HepG2 (cell line): ENCODE results near the gene UBAC2. TPM values are rescaled to one million over a fixed set of nuclear protein-coding genes. Genes with fewer than 3 reads are reported as not detected.

Source experiments
- ATF2 ChIP-seq: sonication (generic); formaldehyde crosslinking; IDR thresholded peaks from 2 replicates; pipeline ENCODE4 v1.4.0; 2020; ENCODE audit warnings: missing genetic modification reagents
- GATAD1 ChIP-seq: IDR thresholded peaks from 2 replicates; pipeline ENCODE4 v1.6.1; 2016; ENCODE audit warnings: missing genetic modification reagents, missing compliant biosample characterization
- HNF1A ChIP-seq, 2 experiments: sonication (generic) in 1 of 2; formaldehyde crosslinking in 1 of 2; IDR thresholded peaks; 2 replicates each; pipeline versions ENCODE4 v1.4.0 to v1.6.1; 2016 to 2020; ENCODE audit warnings: borderline replicate concordance in 1 of 2, low read depth in 1 of 2, mild to moderate bottlenecking in 1 of 2, missing genetic modification reagents in 1 of 2
- HOXA5 ChIP-seq: sonication (generic); formaldehyde crosslinking; IDR thresholded peaks from 2 replicates; pipeline ENCODE4 v1.4.0; 2020; ENCODE audit warnings: missing genetic modification reagents
- KLF16 ChIP-seq, 2 experiments: sonication (generic) in 1 of 2; formaldehyde crosslinking in 1 of 2; IDR thresholded peaks; 2 replicates each; pipeline versions ENCODE4 v1.6.1 to v1.8.0; 2016 to 2023; ENCODE audit warnings: missing genetic modification reagents in 2 of 2, missing compliant biosample characterization in 1 of 2
- MXI1 ChIP-seq: IDR thresholded peaks from 3 replicates; pipeline ENCODE4 v1.6.1; 2012; ENCODE audit warnings: low read depth, low read length, inconsistent platforms, borderline replicate concordance
- NCOA2 ChIP-seq: sonication (generic); formaldehyde crosslinking; IDR thresholded peaks from 2 replicates; pipeline ENCODE4 v1.8.0; 2022; ENCODE audit warnings: inconsistent platforms
- NFIB ChIP-seq: sonication (generic); formaldehyde crosslinking; IDR thresholded peaks from 2 replicates; pipeline ENCODE4 v1.9.0; 2021; ENCODE audit warnings: missing genetic modification reagents, mild to moderate bottlenecking, borderline replicate concordance
- PREB ChIP-seq: sonication (generic); formaldehyde crosslinking; IDR thresholded peaks from 2 replicates; pipeline ENCODE4 v1.4.0; 2020; ENCODE audit warnings: missing genetic modification reagents
- RARG ChIP-seq: sonication (generic); formaldehyde crosslinking; IDR thresholded peaks from 2 replicates; pipeline ENCODE4 v1.4.0; 2020; ENCODE audit warnings: low read depth, mild to moderate bottlenecking, missing genetic modification reagents
- RXRB ChIP-seq: IDR thresholded peaks from 2 replicates; pipeline ENCODE4 v1.6.1; 2016; ENCODE audit warnings: borderline replicate concordance, missing genetic modification reagents, missing compliant biosample characterization
- SRY ChIP-seq: sonication (generic); formaldehyde crosslinking; IDR thresholded peaks from 2 replicates; pipeline ENCODE4 v1.8.0; 2022; ENCODE audit warnings: mild to moderate bottlenecking, missing genetic modification reagents
- ZKSCAN1 ChIP-seq: fragments of 150-350 bp; IDR thresholded peaks from 2 replicates; pipeline ENCODE4 v1.6.1; 2014; ENCODE audit warnings: low read length
- ZNF207 ChIP-seq: fragments of 450-650 bp; IDR thresholded peaks from 2 replicates; pipeline ENCODE4 v1.6.1; 2016; ENCODE audit warnings: antibody characterized with exemption, borderline replicate concordance
- ZNF225 ChIP-seq: sonication (generic); formaldehyde crosslinking; IDR thresholded peaks from 2 replicates; pipeline ENCODE4 v1.4.0; 2020; ENCODE audit warnings: mild to moderate bottlenecking, missing genetic modification reagents
- ZNF317 ChIP-seq: sonication (generic); formaldehyde crosslinking; IDR thresholded peaks from 2 replicates; pipeline ENCODE4 v1.5.0; 2020; ENCODE audit warnings: mild to moderate bottlenecking, missing genetic modification reagents
- ZNF552 ChIP-seq: sonication (generic); formaldehyde crosslinking; IDR thresholded peaks from 2 replicates; pipeline ENCODE4 v1.9.0; 2022; ENCODE audit warnings: missing genetic modification reagents, mild to moderate bottlenecking, borderline replicate concordance
- polyA plus RNA-seq, 8 experiments: library from polyadenylated mRNA; depleted of rRNA in 3 of 8; stranded (reverse) in 7 of 8; unstranded in 1 of 8; fragments of >200 nt; fragmentation: Illumina TruSeq in 4 of 8; extraction: Trizol in 4 of 8; gene quantifications; 2 replicates each; pipeline versions ENCODE4 v1.2.1 to v1.2.3, GENCODE V29; 2011 to 2016; ENCODE audit warnings: low read depth in 4 of 8, missing spikeins in 1 of 8, mixed read lengths in 1 of 8; ENCODE audit not compliant: insufficient read depth in 1 of 8
- total RNA-seq, 5 experiments: library from RNA; depleted of rRNA; stranded (reverse); fragments of >200 nt; fragmentation: Illumina TruSeq; extraction: Trizol; gene quantifications; 2 replicates each; pipeline ENCODE4 v1.2.3, GENCODE V29; 2016; ENCODE audit warnings: low read depth in 1 of 5
- TF ChIP-seq, protein P1 (sequence below): sonication (generic); formaldehyde crosslinking; IDR thresholded peaks from 2 replicates; pipeline ENCODE4 v1.9.0; 2021; ENCODE audit warnings: missing genetic modification reagents, borderline replicate concordance
- TF ChIP-seq, protein P2 (sequence below): sonication (generic); formaldehyde crosslinking; IDR thresholded peaks from 2 replicates; pipeline ENCODE4 v1.5.1; 2020; ENCODE audit warnings: mild to moderate bottlenecking, moderate library complexity, missing genetic modification reagents

UBAC2 gene
- total and polyA plus RNA-seq, 2 of the 13 experiments (the other 11 are each of a cell fraction or from before 2014, with no cell fraction given) = 61.3 to 80.8 TPM

- TF ChIP-seq, protein P1, sequence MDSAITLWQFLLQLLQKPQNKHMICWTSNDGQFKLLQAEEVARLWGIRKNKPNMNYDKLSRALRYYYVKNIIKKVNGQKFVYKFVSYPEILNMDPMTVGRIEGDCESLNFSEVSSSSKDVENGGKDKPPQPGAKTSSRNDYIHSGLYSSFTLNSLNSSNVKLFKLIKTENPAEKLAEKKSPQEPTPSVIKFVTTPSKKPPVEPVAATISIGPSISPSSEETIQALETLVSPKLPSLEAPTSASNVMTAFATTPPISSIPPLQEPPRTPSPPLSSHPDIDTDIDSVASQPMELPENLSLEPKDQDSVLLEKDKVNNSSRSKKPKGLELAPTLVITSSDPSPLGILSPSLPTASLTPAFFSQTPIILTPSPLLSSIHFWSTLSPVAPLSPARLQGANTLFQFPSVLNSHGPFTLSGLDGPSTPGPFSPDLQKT (CRISPR knock-in tag) = no peak
- TF ChIP-seq PREB (CRISPR knock-in tag) = no peak
- TF ChIP-seq, protein P2, sequence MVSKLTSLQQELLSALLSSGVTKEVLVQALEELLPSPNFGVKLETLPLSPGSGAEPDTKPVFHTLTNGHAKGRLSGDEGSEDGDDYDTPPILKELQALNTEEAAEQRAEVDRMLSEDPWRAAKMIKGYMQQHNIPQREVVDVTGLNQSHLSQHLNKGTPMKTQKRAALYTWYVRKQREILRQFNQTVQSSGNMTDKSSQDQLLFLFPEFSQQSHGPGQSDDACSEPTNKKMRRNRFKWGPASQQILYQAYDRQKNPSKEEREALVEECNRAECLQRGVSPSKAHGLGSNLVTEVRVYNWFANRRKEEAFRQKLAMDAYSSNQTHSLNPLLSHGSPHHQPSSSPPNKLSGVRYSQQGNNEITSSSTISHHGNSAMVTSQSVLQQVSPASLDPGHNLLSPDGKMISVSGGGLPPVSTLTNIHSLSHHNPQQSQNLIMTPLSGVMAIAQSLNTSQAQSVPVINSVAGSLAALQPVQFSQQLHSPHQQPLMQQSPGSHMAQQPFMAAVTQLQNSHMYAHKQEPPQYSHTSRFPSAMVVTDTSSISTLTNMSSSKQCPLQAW = 0 out of 2 replicates have a peak, but pooled peaks have one; percentile 12
- TF ChIP-seq RARG = no peak
- no peak for TF ChIP-seq ZNF552 (CRISPR knock-in tag)
- no peak; the same call in 1 of the 2 replicates for TF ChIP-seq ZNF225 (CRISPR knock-in tag)
- no peak for TF ChIP-seq NFIB
- TF ChIP-seq MXI1 = peak; percentile 69; the same call in 2 of the 3 replicates
- no peak for TF ChIP-seq ZNF207
- 0 out of 2 replicates have a peak, but pooled peaks have one; percentile 5 for TF ChIP-seq RXRB (CRISPR knock-in tag)
- TF ChIP-seq ATF2 = 0 out of 2 replicates have a peak, but pooled peaks have one; percentile 18
- TF ChIP-seq HOXA5 (CRISPR knock-in tag) = peak; percentile 56; the same call in 1 of the 2 replicates
- peak in 1 of 2 experiments; percentile 60; a peak in 2 of 4 replicates for TF ChIP-seq KLF16 (CRISPR knock-in tag; IDR thresholded peaks at IDR 0.05)
- peak; percentile 87 for TF ChIP-seq GATAD1 (CRISPR knock-in tag)
- TF ChIP-seq SRY (CRISPR knock-in tag) = peak; percentile 45
- TF ChIP-seq ZNF317 (CRISPR knock-in tag) = no peak; the same call in 1 of the 2 replicates
- TF ChIP-seq ZKSCAN1 = no peak
- TF ChIP-seq NCOA2 (CRISPR knock-in tag) = no peak; the same call in 1 of the 2 replicates
- no peak for TF ChIP-seq HNF1A (IDR thresholded peaks at IDR 0.05; ENCODE audit: low read depth)
- no peak for TF ChIP-seq HNF1A (CRISPR knock-in tag; IDR thresholded peaks at IDR 0.05; ENCODE audit: borderline replicate concordance)
Measured at GRCh38 chr13:99200432-99201167, at the start of gene UBAC2 (continued).
